ENCODE measurements around the gene CST8. TPM values are rescaled to one million over a fixed set of nuclear protein-coding genes. Genes with fewer than 3 reads are reported as not detected.

CST8 gene
- total RNA-seq, 2 donors from 2014 or later, result not detected

GRCh38 chr20:23530937-23531567 is 40.1 kb downstream of the CST8 start:
- Mint-ChIP-seq H3K9me3 (peaks cover 19% of the 10 kb centered on the region), H3K27me3 (ENCODE audit: insufficient read depth) (no peaks in the 10 kb centered on the region), H3K27ac (no peak overlapping the region), H3K4me3 (no peak overlapping the region), H3K36me3 (ENCODE audit: low read depth) (peaks cover 3% of the 10 kb centered on the region), H3K4me1 (peaks cover 33% of the 10 kb centered on the region)
- Histone ChIP-seq H3K27me3 (ENCODE audit: control insufficient read depth, insufficient read depth, low read length, poor library complexity, severe bottlenecking) (no peaks in the 10 kb centered on the region), H3K9me3 (ENCODE audit: control insufficient read depth, low read length) (peaks cover 17% of the 10 kb centered on the region), H3K9ac (ENCODE audit: extremely low read depth, low read length, poor library complexity, severe bottlenecking) (no peak overlapping the region), H3K4me3 (ENCODE audit: low read length) (no peak overlapping the region), H3K36me3 (ENCODE audit: control insufficient read depth, insufficient read depth, low read length) (no peaks in the 10 kb centered on the region), H3K4me1 (ENCODE audit: control insufficient read depth, insufficient read depth, low read length) (peaks cover 8% of the 10 kb centered on the region), H3K27ac (ENCODE audit: low read depth, low read length) (no peak overlapping the region)
- TF ChIP-seq, protein P1, sequence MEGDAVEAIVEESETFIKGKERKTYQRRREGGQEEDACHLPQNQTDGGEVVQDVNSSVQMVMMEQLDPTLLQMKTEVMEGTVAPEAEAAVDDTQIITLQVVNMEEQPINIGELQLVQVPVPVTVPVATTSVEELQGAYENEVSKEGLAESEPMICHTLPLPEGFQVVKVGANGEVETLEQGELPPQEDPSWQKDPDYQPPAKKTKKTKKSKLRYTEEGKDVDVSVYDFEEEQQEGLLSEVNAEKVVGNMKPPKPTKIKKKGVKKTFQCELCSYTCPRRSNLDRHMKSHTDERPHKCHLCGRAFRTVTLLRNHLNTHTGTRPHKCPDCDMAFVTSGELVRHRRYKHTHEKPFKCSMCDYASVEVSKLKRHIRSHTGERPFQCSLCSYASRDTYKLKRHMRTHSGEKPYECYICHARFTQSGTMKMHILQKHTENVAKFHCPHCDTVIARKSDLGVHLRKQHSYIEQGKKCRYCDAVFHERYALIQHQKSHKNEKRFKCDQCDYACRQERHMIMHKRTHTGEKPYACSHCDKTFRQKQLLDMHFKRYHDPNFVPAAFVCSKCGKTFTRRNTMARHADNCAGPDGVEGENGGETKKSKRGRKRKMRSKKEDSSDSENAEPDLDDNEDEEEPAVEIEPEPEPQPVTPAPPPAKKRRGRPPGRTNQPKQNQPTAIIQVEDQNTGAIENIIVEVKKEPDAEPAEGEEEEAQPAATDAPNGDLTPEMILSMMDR (conservative IDR thresholded peaks at IDR 0.05), result no peak
- DNase-seq, result no peak
- 71 to 87% methylated on average over 1 of the region's 1 CpG for WGBS, 2 experiments (ENCODE audit: insufficient coverage in 1 of 2, insufficient read length in 1 of 2)

DNA sequence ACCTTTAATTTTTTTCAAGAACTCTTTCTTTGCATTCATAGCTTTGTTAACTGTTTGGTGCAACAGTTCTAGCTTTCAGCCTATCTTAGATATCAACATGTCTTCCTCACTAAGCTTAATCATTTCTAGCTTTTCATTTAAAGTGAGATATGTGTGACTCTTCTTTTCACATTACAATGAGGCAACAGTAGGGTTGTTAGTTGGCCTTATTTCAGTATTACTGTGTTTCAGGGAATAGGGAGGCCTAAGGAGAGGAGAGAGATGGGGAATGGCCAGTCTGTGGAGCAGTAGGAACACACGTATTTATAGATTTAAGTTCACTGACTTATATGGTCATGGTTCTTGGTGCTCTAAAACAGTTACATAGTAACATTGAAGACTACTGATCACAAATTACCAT is 41.6 kb downstream of the CST8 start:
- Histone ChIP-seq H3K9me3 (ENCODE audit: control insufficient read depth, low read length) (peaks cover 17% of the 10 kb centered on the region), H3K27ac (ENCODE audit: low read depth, low read length) (no peak overlapping the region), H3K27me3 (ENCODE audit: control insufficient read depth, insufficient read depth, low read length, poor library complexity, severe bottlenecking) (no peaks in the 10 kb centered on the region), H3K36me3 (ENCODE audit: control insufficient read depth, insufficient read depth, low read length) (no peaks in the 10 kb centered on the region), H3K9ac (ENCODE audit: extremely low read depth, low read length, poor library complexity, severe bottlenecking) (no peak overlapping the region), H3K4me3 (ENCODE audit: low read length) (peak overlapping the region; percentile 2), H3K4me1 (ENCODE audit: control insufficient read depth, insufficient read depth, low read length) (peaks cover 8% of the 10 kb centered on the region)
- no peaks in the 10 kb centered on the region for H3K27me3 Mint-ChIP-seq (ENCODE audit: insufficient read depth)
- no peak for DNase-seq
- H3K36me3 Mint-ChIP-seq (ENCODE audit: low read depth), result peaks cover 3% of the 10 kb centered on the region
- 100% methylated on average over 1 of the region's 1 CpG; no CpG with 5 or more reads in 1 of the 2 experiments for WGBS, 2 experiments (ENCODE audit: insufficient coverage in 1 of 2, insufficient read length in 1 of 2)
- TF ChIP-seq, protein P1 (conservative IDR thresholded peaks at IDR 0.05), result no peak
- peaks cover 16% of the 10 kb centered on the region for H3K9me3 Mint-ChIP-seq
- H3K4me3 Mint-ChIP-seq, result no peak overlapping the region
- peaks cover 33% of the 10 kb centered on the region for H3K4me1 Mint-ChIP-seq
- no peak overlapping the region for H3K27ac Mint-ChIP-seq

GRCh38 chr20:23533161-23533560 is 42.2 kb downstream of the CST8 start:
- peaks cover 3% of the 10 kb centered on the region for H3K36me3 Mint-ChIP-seq (ENCODE audit: low read depth)
- H3K4me1 ChIP-seq (ENCODE audit: control insufficient read depth, insufficient read depth, low read length), result peaks cover 8% of the 10 kb centered on the region
- H3K27me3 ChIP-seq (ENCODE audit: control insufficient read depth, insufficient read depth, low read length, poor library complexity, severe bottlenecking), result no peaks in the 10 kb centered on the region
- no peaks in the 10 kb centered on the region for H3K27me3 Mint-ChIP-seq (ENCODE audit: insufficient read depth)
- H3K9ac ChIP-seq (ENCODE audit: extremely low read depth, low read length, poor library complexity, severe bottlenecking), result no peak overlapping the region
- DNase-seq, result peak; percentile 71
- H3K4me3 Mint-ChIP-seq, result no peak overlapping the region
- H3K36me3 ChIP-seq (ENCODE audit: control insufficient read depth, insufficient read depth, low read length), result no peaks in the 10 kb centered on the region
- H3K27ac Mint-ChIP-seq, result no peak overlapping the region
- no peak overlapping the region for H3K27ac ChIP-seq (ENCODE audit: low read depth, low read length)
- H3K9me3 Mint-ChIP-seq, result peaks cover 15% of the 10 kb centered on the region
- peaks cover 32% of the 10 kb centered on the region for H3K4me1 Mint-ChIP-seq
- H3K4me3 ChIP-seq (ENCODE audit: low read length), result no peak overlapping the region
- peaks cover 17% of the 10 kb centered on the region for H3K9me3 ChIP-seq (ENCODE audit: control insufficient read depth, low read length)
- TF ChIP-seq, protein P1 (conservative IDR thresholded peaks at IDR 0.05), result no peak

Data from endodermal cell (in vitro differentiated cells).